ENCODE results near the gene ADARB1.

- TF ChIP-seq CTCF (IDR thresholded peaks at IDR 0.05) = no peak
- TF ChIP-seq ZFX (IDR thresholded peaks at IDR 0.05; ENCODE audit: borderline replicate concordance) = no peak
Observed at GRCh38 chr21:45056296-45056904, 18.0 kb upstream of the ADARB1 start.

All from 22Rv1 (cell line).